Measurements from ENCODE around the gene OR4F15.

Gene OR4F15

DNA sequence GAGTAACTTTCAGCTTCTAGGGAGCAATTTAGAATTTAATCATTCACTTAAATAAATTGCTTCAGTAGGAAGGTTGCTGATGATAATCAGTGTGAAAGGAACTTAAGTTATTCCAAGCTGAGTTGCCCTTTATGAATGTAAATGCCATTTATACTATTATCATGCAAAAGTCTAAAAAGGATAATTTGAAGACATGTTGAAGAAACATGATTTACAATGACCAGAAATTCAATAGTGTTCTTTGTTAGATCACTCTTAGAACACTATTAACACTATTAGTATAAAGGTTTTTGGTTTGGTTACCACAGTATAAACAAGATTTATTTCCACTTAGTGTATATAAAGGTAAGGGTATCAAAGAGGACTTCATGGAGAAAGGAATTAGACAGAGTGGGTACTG lies 7.1 kb upstream of the OR4F15 start:
- H3K4me3 ChIP-seq (ENCODE audit: low read length), result no peak overlapping the region
- H3K27me3 ChIP-seq (ENCODE audit: control insufficient read depth, low read length), result peaks cover 17% of the 10 kb centered on the region
- no peaks in the 10 kb centered on the region for H3K9me2 ChIP-seq (replicated peaks; ENCODE audit: control insufficient read depth, low read length)
- H3K27ac ChIP-seq (ENCODE audit: low read depth, low read length), result no peak overlapping the region
- H3K4me2 ChIP-seq (ENCODE audit: low read length), result no peak overlapping the region
- H3K9me3 ChIP-seq (ENCODE audit: control insufficient read depth, insufficient read depth, low read length), result no peaks in the 10 kb centered on the region
- H4K20me1 ChIP-seq (ENCODE audit: control insufficient read depth, insufficient read depth, low read depth, low read length), result no peaks in the 10 kb centered on the region
- H3F3A ChIP-seq (ENCODE audit: control insufficient read depth, insufficient read depth), result no peaks in the 10 kb centered on the region
- H3K79me2 ChIP-seq (ENCODE audit: control insufficient read depth, low read length), result no peaks in the 10 kb centered on the region
- TF ChIP-seq CTCF (IDR thresholded peaks at IDR 0.05; ENCODE audit: low read depth, low read length, poor library complexity, severe bottlenecking) (no peak), EZH2phosphoT487 (IDR thresholded peaks at IDR 0.05; ENCODE audit: borderline replicate concordance, low read length) (no peak)
- no peaks in the 10 kb centered on the region for H3K4me1 ChIP-seq (ENCODE audit: control insufficient read depth, low read length)
- no peaks in the 10 kb centered on the region for H3K36me3 ChIP-seq (ENCODE audit: control insufficient read depth, low read length)

DNA sequence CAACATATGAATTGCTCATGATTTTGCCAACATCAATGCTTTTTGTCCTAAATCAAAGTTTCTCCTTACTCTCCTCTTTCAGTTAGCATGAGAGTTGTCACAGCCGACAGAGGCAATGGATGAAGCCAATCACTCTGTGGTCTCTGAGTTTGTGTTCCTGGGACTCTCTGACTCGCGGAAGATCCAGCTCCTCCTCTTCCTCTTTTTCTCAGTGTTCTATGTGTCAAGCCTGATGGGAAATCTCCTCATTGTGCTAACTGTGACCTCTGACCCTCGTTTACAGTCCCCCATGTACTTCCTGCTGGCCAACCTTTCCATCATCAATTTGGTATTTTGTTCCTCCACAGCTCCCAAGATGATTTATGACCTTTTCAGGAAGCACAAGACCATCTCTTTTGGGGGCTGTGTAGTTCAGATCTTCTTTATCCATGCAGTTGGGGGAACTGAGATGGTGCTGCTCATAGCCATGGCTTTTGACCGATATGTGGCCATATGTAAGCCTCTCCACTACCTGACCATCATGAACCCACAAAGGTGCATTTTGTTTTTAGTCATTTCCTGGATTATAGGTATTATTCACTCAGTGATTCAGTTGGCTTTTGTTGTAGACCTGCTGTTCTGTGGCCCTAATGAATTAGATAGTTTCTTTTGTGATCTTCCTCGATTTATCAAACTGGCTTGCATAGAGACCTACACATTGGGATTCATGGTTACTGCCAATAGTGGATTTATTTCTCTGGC lies 6.2 kb upstream of the OR4F15 start:
- H3K9me2 ChIP-seq (replicated peaks; ENCODE audit: control insufficient read depth, low read length), result no peaks in the 10 kb centered on the region
- TF ChIP-seq CTCF (IDR thresholded peaks at IDR 0.05; ENCODE audit: low read depth, low read length, poor library complexity, severe bottlenecking) (no peak), EZH2phosphoT487 (IDR thresholded peaks at IDR 0.05; ENCODE audit: borderline replicate concordance, low read length) (no peak)
- H3K27me3 ChIP-seq (ENCODE audit: control insufficient read depth, low read length), result peaks cover 17% of the 10 kb centered on the region
- no peak overlapping the region for H3K4me2 ChIP-seq (ENCODE audit: low read length)
- H3K36me3 ChIP-seq (ENCODE audit: control insufficient read depth, low read length), result no peaks in the 10 kb centered on the region
- H3K4me1 ChIP-seq (ENCODE audit: control insufficient read depth, low read length), result no peaks in the 10 kb centered on the region
- no peak overlapping the region for H3K27ac ChIP-seq (ENCODE audit: low read depth, low read length)
- no peaks in the 10 kb centered on the region for H4K20me1 ChIP-seq (ENCODE audit: control insufficient read depth, insufficient read depth, low read depth, low read length)
- H3K9me3 ChIP-seq (ENCODE audit: control insufficient read depth, insufficient read depth, low read length), result no peaks in the 10 kb centered on the region
- no peak overlapping the region for H3K4me3 ChIP-seq (ENCODE audit: low read length)
- H3K79me2 ChIP-seq (ENCODE audit: control insufficient read depth, low read length), result no peaks in the 10 kb centered on the region
- no peaks in the 10 kb centered on the region for H3F3A ChIP-seq (ENCODE audit: control insufficient read depth, insufficient read depth)

- peaks cover 17% of the 10 kb centered on the region for H3K27me3 ChIP-seq (ENCODE audit: control insufficient read depth, low read length)
- H3K4me3 ChIP-seq (ENCODE audit: low read length), result no peak overlapping the region
- H3K9me2 ChIP-seq (replicated peaks; ENCODE audit: control insufficient read depth, low read length), result no peaks in the 10 kb centered on the region
- no peak overlapping the region for H3K4me2 ChIP-seq (ENCODE audit: low read length)
- no peaks in the 10 kb centered on the region for H4K20me1 ChIP-seq (ENCODE audit: control insufficient read depth, insufficient read depth, low read depth, low read length)
- no peaks in the 10 kb centered on the region for H3F3A ChIP-seq (ENCODE audit: control insufficient read depth, insufficient read depth)
- no peaks in the 10 kb centered on the region for H3K79me2 ChIP-seq (ENCODE audit: control insufficient read depth, low read length)
- no peaks in the 10 kb centered on the region for H3K4me1 ChIP-seq (ENCODE audit: control insufficient read depth, low read length)
- TF ChIP-seq CTCF (IDR thresholded peaks at IDR 0.05; ENCODE audit: low read depth, low read length, poor library complexity, severe bottlenecking) (no peak), EZH2phosphoT487 (IDR thresholded peaks at IDR 0.05; ENCODE audit: borderline replicate concordance, low read length) (no peak)
- no peak overlapping the region for H3K27ac ChIP-seq (ENCODE audit: low read depth, low read length)
- no peaks in the 10 kb centered on the region for H3K36me3 ChIP-seq (ENCODE audit: control insufficient read depth, low read length)
- no peaks in the 10 kb centered on the region for H3K9me3 ChIP-seq (ENCODE audit: control insufficient read depth, insufficient read depth, low read length)
Observed at GRCh38 chr15:101807345-101807945, 4.6 kb upstream of the OR4F15 start.
